Stimulated activated CD4-positive, alpha-beta T cell treated with anti-CD3 and anti-CD28 coated beads, Interleukin-1b, Interleukin-23, amount 100 ng/mL, for 4 hours (primary cell): ENCODE measurements around the gene DNAJC5.
"Not testable (repeated sequence)": the region's sequence is repeated elsewhere in the genome, so short reads cannot be mapped to it uniquely, and the experiment has no call there.

Experiments
- DNase-seq, 2 donors: peaks; one replicate each; pipeline ENCODE4 v3.0.0-alpha.2; 2020; ENCODE audit warnings: low read depth in 2 of 2

DNAJC5 gene

DNA sequence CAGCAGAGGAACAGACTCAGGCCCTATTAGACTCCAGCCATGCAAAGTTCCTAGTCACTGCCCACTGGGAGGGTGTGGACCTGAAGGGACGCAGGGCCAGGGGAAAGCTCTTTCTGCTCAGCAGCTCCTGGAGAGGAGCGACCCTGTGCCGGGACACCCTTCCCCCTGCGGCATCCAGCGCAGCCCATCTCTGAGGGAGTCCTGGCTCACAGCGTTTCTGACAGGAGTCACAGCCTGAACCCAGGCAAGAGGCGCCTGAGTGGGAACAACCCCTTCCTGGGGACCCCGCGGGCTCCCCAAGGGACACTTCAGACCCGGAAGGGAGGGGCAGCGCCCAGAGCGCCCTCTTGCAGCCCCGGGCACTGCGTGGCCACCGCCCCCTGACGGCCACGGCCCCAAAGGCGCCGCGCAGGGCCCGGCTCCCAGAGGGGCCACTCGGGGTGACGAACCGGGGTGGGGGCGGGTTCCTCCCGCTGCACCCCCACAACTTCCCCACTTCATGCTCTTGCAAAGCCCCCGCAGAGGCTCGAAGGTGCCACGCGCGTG lies 60.4 kb downstream of the DNAJC5 start:
- DNase-seq, result no peak

DNA sequence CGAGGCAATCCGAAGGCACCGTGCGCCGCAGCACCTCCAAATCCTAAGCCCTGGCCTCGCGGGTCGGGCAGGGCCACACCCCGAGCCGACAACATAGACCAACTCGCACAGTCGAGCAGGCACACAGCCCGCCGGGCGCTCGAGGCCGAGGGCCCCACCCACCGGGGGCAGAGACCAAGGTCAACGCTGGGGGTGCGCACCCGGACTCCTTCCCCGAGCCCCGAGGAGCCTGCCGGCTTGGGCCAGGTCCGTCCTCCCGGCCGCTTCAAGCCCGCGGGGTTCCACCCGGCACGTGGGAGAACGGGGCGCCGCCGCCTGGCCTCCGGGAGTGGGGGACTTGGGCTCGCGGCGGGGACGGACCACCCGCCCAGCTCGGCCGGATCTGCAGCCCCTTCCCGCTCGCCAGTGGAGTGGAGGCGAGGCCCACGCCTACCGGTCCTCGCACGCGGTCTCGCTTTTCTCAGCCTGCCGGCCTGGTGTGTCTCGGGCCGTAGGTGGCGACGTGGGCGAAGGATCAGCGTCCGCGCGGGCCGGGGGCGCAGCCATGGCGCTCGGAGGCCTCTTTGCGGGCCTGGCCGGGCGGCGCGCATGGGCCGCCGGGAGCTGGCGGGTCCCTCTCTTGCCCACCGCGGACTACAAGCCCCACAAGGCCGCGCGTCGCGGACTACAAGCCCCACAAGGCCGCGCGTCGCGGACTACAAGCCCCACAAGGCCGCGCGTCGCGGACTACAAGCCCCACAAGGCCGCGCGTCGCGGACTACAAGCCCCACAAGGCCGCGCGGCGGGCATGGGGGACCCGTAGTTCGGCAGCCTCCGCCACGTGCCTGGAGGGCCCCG lies 61.1 kb downstream of the DNAJC5 start, which contains the start of gene UCKL1:
TSS of gene UCKL1 (minus strand) at position 590 of the 837 bp plus-strand sequence. CDS start at position 546, 44 bp downstream.
- DNase-seq, result peak; percentile 85 to 86

DNA sequence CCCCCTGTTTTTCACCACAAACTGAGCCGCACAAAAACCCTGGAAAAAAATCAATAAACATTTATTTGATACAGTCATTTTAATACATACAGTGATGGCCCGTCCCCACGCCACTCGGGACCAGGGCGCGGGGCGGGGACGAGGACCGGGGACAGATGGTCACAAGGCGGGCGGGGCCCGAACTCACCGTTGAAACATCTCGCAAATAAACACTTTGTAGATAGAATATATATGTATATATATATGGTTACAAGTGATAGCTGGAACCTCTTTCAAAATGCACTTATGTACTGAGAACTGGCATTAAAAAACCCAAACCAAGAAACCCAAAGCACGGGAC lies 61.7 kb downstream of the DNAJC5 start:
- DNase-seq, result no peak

DNA sequence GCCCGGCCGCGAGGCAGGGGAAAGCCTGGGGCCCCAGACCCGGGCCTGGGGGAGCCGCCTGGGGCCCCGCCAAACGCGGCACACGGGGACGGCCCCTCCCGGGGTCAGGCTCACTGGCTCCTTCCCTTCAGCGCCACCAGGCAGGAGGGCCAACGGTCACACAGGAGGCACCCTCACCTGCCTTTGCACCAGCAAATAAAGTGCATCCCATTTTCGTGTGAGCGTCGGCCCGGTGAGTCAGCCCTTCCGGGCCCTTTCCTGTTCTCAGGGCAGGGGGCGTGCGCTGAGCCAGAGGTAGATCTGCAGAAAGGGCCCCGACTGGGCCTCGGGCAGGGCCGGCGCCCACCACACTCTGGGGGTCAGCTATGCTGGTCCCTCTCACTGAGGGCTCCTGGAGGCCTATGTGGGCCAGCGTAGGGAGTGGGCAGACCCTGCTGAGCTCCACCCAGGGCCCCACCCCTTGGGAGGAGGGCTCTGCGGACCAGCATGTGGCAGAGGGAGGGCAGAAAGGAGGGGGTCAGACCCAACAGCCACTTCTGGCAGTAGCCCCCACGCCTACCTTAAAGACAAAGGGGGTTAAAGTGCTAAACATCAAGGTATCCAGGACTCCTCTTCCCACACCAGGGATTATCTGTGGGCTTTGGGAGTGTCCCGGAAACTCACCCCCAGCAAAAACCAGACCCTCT lies 62.2 kb downstream of the DNAJC5 start:
- DNase-seq, result peak; percentile 62 to 66

DNA sequence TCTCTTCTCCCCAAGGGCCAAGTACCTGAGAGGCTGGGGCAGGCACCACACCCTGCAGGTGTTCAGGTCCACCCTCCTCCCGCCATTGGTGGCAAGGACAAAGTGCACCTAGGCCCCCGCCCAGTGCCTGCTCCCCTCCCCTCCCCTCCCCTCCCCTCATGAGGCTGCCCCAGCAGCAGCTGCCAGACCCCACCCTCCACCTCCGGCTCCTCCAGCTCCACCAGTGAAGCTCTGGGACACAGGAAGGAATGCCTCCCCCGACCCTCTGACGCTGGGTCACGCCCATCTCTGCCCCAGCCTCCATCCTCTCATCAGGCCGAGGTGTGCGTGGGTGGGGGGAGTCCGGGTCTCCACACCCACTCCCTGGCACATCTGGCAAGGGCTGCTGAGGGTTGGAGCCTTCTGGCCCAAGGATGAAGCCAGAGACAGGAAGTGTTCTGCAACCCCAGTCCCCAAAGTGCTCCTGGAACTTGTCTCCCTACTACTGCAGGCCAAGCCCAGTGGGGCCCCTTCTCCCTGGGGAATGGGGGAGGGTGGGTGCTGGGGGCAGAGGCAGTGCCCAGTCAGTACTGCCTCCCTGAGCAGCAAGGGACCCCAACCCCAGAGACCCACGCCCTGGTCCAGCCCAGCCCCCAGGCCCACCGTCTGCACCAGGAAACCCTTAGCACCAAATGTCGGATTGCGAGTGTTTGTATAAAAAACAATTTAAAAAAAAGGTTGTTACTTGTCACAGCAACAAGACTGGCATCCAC lies 62.9 kb downstream of the DNAJC5 start:
- no peak for DNase-seq

DNA sequence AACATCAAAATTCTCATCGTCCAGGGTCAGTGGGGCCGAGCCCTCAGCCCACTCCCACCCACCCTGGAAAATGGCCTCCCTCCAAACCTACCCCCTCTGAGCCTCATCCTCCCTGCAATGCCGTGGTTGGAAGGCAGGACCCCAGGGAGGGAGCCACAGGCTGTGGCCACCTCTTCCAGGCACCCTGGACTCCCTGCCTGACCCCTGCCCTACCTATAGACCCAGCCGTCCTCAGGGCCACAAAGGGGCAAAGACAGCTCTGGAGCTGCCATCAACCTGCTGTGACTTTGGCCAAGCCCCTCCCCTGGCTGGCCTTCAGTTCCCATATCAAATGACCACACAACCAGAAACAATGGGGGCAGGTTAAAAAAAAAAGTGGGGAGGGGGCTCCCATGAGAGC lies 63.5 kb downstream of the DNAJC5 start:
- DNase-seq, result no peak

DNA sequence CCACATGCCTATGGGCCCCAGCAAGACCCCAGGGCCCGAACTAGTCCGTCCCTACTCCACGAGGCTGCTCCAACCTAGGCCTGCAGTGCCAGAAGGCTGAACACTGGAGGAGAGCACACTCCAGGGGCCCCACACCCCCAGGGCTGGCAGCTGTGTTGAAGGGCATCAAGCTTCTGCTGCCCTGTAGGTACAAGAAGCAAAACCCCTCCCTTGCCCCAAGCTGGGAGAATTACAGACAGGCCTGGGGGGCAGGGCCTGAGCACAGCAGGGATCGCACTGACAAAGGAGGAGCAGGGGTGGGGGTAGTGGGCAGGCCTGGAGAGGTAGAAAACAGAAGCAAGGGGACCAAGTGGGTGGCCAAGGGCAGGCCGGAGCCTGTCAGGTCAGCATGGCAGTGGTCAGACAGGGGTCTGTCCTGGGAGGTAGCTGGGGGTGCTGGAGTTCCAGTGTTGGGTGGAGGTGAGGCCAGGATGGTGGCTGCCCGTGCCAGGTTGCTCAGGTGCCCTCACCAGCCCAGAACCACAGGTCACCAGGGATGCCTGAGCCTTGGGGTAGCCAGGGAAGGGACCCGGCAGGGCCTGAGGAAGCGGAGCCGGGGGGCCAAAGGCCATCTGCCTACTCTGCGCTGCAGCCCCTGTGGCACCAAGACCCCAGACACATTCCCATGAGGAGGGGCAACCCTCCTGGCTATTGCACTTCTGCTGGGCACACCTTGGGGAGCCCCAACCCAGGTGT lies 64.2 kb downstream of the DNAJC5 start:
- DNase-seq, result no peak

DNA sequence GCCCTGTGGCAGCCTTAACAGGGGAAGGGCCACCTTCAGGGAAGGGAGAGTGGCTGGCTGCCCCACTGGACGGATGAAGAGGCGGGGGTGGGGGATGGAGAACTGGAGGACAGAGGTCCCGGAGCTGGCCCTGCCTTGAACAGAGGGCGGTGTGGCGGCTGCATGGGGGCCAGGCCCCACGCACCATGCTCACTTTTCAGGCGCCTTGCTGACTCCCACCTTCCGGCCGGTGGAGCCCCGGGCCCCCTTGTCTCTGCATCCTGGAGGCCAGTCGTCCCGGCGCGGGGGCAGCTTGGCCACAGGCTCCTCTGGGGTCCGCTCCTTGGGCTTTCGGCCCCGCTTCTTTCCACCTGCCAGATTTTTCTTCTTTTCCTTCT lies 64.8 kb downstream of the DNAJC5 start:
- no peak for DNase-seq

DNA sequence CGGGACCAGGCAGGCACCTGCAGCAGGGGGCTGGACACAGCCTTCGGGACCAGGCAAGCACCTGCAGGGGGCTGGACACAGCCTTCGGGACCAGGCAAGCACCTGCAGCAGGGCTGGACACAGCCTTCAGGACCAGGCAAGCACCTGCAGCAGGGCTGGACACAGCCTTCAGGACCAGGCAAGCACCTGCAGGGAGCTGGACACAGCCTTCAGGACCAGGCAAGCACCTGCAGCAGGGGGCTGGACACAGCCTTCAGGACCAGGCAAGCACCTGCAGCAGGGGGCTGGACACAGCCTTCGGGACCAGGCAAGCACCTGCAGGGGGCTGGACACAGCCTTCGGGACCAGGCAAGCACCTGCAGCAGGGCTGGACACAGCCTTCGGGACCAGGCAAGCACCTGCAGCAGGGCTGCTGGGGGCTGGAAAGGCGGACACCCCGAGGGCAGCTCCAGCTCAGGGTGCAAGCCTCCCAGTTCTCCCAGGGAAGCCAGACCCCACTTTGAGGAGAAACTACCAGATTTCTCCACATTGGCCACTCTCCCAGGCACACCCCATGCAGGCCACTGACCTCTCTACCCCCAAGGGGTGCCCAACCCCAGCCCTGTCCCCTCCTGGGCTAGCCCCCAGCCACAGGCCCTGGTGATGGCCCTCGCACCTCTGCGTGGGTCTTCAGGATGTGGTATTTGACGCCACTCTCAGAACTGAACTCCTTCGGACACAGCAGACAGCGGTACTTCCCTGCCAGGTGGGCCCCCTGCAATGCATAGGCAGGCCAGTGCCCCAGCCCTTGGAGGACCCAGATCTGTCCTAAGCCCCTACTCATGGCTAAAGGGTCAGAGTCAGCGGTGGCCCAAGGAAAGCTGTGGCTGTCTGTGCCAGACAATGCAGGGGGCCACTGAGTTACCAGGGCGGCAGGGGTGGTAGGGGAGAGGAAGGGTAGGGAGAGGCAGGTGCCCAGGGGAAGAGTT lies 66.0 kb downstream of the DNAJC5 start:
- not testable (repeated sequence) for DNase-seq

DNA sequence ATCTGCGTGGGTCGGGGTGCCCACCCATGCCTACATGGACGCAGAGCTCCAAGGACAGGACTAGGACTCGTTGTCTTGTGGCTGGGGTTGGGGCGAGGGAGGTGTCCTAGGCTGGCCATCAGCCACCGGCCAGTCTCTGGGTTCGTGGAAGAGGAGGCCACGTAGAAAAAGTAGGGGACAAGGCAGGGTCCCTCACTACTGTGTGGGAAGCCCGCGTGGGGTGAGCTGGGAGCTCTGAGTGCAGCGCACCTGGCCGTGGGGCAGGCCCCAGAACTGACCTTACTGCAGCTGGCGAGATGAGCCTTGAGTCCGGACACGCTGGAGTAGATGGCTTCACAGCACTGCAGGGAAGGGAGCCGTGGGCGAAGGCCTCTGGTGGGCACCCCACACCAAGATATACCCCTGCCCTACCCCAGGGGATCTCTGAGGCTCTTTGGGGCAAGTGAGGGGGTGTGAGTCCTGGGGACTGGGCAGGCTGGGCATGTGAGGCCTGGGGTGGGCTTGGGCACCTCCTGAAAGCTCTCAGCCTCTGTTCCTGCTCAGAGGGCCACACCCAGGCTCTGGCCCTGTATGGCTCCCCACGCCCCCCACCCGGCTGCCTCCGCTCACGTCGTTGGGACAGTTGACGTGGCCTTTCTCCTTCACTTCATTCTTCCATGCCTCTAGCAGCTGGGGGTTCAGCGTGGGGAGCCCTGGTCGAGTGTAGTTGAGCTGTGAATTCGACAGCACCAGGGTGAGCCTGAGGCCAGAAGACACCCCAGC lies 66.9 kb downstream of the DNAJC5 start:
- no peak for DNase-seq

DNA sequence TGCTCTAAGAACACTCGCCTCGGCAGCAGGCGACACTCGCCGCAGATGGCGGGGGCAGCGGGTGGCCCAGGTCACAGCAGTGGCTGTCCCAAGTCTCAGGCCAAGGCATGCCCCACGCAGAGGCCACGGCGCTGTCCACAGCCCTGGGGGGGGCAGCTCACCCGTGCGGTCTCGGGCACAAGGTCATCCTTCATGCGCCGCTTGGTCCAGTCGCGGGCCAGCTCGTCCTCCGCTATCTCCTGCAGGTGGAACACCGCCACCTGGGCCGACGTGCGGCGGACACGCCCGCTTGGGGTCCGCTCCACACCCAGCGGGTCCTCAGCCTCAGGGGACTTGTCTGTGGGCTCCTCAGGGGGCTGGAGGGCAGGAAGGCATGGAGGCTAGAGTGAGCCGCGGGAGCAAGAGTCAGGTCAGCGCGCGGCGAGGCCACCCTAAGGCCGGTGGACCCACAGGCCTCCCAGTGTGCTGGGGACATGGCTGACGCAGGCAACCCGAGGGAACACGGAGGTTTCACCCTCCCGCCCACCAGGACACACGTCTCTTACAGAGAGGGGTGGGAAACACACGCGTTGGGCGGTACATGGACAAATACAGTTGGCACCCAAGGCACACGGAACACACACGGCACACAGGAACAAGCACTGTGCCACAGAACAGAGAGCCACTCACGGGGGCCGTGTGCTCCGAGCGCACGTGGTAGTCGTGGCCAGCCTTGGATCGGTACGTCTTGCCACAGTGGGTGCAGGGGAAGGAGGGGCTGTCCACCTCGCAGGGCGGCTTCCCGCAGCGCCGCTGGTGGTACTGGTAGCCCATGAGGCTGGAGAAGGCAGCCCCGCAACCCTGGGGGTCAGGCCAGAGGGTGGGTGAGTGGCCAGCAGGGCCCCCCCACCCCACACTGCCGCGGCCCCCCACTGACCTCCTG lies 67.8 kb downstream of the DNAJC5 start:
- no peak for DNase-seq

DNA sequence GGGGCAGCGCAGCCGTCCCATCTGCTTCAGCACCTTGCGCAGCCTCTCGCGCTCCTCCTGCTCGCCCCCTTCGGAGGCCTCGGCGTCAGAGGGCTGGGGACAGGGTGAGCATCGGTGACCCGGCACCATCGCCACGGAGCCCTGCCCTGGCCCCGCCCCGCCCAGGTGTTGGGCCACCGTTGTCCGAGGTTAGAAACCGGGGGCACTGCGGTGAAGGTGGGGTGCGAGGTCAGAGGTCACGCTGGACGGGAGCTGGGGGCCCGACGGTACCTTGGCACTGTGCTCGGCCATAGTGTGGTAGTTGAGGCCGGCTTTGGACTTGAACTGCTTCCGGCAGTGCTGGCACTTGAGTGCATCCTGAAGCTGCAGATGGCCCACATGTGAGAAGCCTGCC lies 68.4 kb downstream of the DNAJC5 start:
- DNase-seq, result no peak

DNA sequence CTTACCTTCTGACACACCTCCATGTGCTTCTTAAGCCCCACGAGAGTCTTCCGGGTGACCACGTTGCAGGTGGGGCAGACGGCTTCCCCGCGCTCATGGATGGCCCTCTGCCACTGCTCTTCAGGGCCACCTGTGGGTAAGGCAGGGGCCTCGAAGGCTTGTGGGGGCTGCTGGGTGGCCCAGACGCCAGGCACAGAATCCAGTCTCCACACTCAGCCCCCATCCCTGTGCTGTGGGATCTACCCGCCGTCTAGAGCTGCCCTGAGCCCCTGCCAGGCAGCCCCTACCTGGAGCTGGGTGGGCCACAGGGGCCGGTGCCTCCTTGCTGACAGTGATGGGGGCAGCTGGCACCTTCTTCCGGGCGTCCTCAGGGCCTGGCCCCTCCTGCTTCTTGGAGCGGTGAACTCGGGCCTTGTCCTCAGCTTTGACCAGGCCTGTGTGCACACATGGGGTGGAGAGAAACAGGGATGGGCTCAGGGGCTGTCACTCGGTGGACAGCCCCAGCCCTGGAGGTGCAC lies 68.9 kb downstream of the DNAJC5 start:
- no peak for DNase-seq

DNA sequence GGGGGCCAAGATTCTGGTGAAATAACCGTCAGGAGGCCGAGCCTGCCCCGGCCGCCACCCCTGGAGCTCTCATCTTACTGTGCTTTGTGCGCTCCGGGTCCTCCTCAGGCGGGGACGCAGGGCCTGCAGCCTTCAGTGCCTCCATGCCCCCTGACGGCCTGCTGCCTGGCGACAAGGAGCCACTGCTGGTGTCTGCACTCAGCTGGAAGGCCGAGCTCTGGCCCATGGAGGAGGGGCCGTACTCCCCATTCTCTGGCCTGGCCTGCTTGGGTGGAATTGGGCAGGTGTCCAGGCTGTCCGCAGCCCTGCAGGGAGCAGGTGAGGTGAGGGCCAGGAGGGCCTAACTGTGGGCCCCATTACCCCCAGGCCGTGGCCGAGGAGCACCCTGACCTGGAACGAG lies 69.5 kb downstream of the DNAJC5 start:
- DNase-seq, result no peak

DNA sequence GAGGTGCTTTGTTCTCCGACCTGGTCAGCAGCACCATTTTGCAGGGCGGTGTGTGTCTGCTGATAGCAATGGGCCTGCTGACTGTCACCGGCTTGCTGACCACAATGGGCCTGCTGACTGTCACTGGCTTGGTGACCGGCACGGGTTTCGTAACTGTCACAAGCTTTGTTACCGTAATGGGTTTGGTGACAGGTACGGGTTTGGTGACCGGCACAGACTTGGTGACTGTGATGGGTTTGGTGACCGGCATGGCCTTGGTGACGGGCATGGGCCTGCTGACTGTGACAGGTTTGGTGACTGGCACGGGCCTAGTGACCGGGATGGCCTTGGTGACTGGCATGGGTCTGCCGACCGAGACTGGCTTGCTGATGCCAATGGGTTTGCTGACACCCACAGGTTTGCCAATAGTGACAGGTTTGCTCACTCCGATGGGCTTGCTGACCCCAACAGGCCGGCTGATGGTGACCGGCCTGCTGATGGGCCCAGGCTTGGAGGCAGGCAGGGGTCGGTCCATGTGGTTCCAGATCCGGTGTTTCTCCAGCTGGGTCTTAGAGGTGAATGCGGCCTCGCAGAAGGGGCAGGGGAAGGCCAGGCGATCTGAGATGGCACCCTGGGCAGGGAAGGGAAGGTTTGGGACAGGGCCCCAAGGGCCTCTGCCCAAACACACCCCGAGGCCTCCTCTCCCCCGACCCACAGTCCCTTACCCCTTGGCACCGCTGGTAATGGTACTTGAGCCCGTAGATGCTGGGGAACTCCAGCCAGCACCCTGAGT lies 71.4 kb downstream of the DNAJC5 start:
- DNase-seq, result no peak

DNA sequence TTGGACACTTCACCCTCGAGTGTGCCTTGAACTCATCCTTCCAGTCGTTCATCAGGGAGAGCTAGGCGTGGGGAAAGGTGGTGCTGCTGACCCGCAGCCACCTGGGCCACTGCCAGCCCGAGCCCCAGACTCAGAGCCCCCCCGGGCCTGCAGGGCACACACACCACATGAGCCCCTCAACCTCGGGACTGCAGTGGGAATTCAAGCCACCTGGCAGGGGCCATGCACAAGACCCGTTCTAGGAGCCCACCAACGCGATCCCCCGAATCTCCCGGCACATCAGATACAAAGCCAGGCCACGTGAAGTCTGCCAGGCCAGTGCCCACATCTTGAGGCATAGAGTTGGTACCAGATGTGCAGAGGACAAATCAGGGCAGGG lies 72.0 kb downstream of the DNAJC5 start:
- DNase-seq, result no peak

DNA sequence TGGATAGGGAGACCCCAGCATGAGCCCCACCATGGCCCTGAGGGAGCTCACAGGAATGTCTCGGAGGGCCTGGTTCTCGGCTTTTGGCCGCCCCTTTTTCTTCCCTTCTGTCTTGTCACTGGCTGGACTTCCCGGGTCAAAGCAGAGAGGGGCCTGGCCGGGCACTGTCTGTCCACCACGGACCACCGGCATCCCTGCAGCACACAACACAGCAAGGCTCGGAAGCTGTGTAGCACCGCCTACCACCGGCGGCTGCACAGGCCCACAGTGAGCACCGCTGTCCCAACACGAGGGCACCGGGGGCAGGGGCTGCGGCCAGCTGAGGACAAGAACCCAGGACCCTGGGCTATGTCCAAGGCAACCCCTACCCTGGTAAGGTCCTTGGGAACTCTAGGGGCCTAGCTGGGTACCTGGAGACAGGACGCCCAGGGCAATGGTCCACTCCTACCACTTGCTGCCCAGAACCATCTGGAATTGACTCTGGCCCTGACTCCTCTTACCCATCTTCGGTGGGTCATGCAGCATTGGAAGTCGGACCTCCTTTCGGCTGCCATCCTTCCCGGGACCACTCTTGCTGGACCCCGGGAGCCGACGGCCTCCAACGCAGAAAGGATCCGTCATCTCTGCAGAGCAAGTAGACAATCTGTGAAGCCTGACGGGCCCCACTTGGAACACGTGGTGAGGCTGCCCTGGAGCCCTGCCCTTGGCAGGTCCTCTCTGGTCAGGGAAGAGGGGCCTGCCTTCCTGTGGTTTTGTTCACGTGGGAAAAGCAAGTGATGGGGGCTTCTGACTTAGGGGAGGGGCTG lies 72.6 kb downstream of the DNAJC5 start:
- DNase-seq, result no peak
